ENCODE measurements around the gene HDAC2. TPM values are rescaled to one million over a fixed set of nuclear protein-coding genes. Genes with fewer than 3 reads are reported as not detected.

Gene HDAC2
- total and polyA plus RNA-seq, 2 experiments from 2014 or later = 343 to 355 TPM

DNA sequence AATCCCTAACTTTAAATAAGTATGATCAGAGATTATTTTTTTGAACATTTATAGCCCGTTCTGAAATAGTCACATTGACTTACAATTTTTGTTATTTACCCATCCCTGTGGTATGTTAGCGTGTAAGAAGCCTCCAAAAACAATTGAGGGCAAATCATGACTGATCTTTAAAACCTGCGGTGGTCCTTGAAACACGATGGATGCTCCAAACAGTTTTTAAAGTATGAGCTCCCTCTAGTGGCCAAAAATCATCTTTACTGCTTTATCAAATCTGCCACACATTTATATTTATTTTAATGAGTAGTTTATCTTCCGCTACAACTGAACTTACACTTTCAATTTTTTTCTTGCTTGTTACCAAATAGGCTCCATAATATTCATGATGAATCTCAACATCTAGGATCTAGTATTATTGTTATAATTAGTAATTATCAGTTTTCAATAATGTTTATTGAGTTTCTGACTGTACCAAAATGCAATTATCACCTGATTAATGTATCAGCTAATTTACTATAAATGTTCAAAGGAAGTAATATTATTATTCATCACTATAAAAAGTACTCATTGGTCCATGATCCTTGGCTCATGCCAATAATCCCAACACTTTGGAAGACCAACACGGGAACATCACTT, 61.6 kb downstream of the HDAC2 start:
- no peaks in the 10 kb centered on the region for H3F3A ChIP-seq (replicated peaks; ENCODE audit: low read depth)
- no peak for TF ChIP-seq CREB1 (CRISPR knock-in tag; IDR thresholded peaks at IDR 0.05; ENCODE audit: low read depth)
- TF ChIP-seq, protein P1, sequence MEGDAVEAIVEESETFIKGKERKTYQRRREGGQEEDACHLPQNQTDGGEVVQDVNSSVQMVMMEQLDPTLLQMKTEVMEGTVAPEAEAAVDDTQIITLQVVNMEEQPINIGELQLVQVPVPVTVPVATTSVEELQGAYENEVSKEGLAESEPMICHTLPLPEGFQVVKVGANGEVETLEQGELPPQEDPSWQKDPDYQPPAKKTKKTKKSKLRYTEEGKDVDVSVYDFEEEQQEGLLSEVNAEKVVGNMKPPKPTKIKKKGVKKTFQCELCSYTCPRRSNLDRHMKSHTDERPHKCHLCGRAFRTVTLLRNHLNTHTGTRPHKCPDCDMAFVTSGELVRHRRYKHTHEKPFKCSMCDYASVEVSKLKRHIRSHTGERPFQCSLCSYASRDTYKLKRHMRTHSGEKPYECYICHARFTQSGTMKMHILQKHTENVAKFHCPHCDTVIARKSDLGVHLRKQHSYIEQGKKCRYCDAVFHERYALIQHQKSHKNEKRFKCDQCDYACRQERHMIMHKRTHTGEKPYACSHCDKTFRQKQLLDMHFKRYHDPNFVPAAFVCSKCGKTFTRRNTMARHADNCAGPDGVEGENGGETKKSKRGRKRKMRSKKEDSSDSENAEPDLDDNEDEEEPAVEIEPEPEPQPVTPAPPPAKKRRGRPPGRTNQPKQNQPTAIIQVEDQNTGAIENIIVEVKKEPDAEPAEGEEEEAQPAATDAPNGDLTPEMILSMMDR (conservative IDR thresholded peaks at IDR 0.05; ENCODE audit: low read depth in 2 of 2) = peak; percentile 74 to 88
- TF ChIP-seq EZH2 (IDR thresholded peaks at IDR 0.05; ENCODE audit: low read depth, unreplicated experiment) = no peak
- no peak for TF ChIP-seq NANOG (IDR thresholded peaks at IDR 0.05; ENCODE audit: borderline replicate concordance)
- no peak for TF ChIP-seq ZNF331 (CRISPR knock-in tag; IDR thresholded peaks at IDR 0.05; ENCODE audit: low read depth)
- DNase-seq (ENCODE audit: low spot score) (peak; percentile 89), ATAC-seq (peak; percentile 52)
- no peaks in the 10 kb centered on the region for H3K79me2 ChIP-seq (replicated peaks; ENCODE audit: insufficient read depth)
- H3K4me3 ChIP-seq = no peak overlapping the region
- H3K27ac ChIP-seq (ENCODE audit: low read depth) = no peak overlapping the region
- Mint-ChIP-seq H3K27me3 (ENCODE audit: insufficient read depth, low read depth, poor library complexity) (no peaks in the 10 kb centered on the region), H3K4me1 (peaks cover 2% of the 10 kb centered on the region; the same call in 1 of the 3 replicates), H3K27ac (no peak overlapping the region), H3K9me3 (no peaks in the 10 kb centered on the region; the same call in 2 of the 3 replicates), H3K4me3 (no peak overlapping the region), H3K36me3 (ENCODE audit: low read depth) (no peaks in the 10 kb centered on the region)
- H3K36me3 ChIP-seq (ENCODE audit: insufficient read depth) = no peaks in the 10 kb centered on the region
- no peak overlapping the region for H2AFZ ChIP-seq
- H3K4me1 ChIP-seq (ENCODE audit: insufficient read depth) = no peaks in the 10 kb centered on the region
- no peaks in the 10 kb centered on the region; the same call in 1 of the 2 replicates for H3K9me2 ChIP-seq (ENCODE audit: insufficient read depth)
- no peak overlapping the region for H3K4me2 ChIP-seq
- no peaks in the 10 kb centered on the region for H3K27me3 ChIP-seq (ENCODE audit: insufficient read depth)
- no peaks in the 10 kb centered on the region for H4K20me1 ChIP-seq (replicated peaks; ENCODE audit: insufficient read depth)

DNA sequence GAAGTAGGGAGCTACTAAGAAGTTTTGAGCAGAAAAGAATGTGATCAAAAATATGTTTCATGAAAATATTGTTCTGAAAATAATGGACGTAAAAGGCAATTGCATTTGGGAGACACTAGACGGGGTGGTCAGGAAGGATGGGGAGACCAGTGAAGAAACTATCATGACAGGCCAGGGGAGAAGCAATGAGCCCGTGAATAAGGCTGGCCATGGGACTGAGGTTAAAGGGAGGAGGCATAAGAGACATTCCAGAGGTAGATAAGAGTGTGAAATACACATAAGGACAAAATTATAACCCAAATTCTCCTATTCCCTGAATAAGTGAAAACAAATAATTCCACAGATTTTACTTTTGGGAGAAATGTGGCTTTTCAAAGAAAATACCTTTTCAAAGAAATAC, 62.1 kb downstream of the HDAC2 start:
- ATAC-seq = no peak
- Histone ChIP-seq H3K27me3 (ENCODE audit: insufficient read depth) (no peaks in the 10 kb centered on the region), H2AFZ (no peak overlapping the region)

More for the DNA sequence above, 62.1 kb downstream of the HDAC2 start:
- no peak overlapping the region for H3K4me3 Mint-ChIP-seq
- H3K9me3 Mint-ChIP-seq = no peaks in the 10 kb centered on the region; the same call in 2 of the 3 replicates
- H3K4me1 ChIP-seq (ENCODE audit: insufficient read depth) = no peaks in the 10 kb centered on the region
- peaks cover 2% of the 10 kb centered on the region; the same call in 1 of the 3 replicates for H3K4me1 Mint-ChIP-seq
- no peaks in the 10 kb centered on the region for H3K79me2 ChIP-seq (replicated peaks; ENCODE audit: insufficient read depth)
- H3K27me3 Mint-ChIP-seq (ENCODE audit: insufficient read depth, low read depth, poor library complexity) = no peaks in the 10 kb centered on the region
- H3K36me3 Mint-ChIP-seq (ENCODE audit: low read depth) = no peaks in the 10 kb centered on the region
- H3K36me3 ChIP-seq (ENCODE audit: insufficient read depth) = no peaks in the 10 kb centered on the region
- H3K4me2 ChIP-seq = no peak overlapping the region
- no peak for DNase-seq (ENCODE audit: low spot score)
- H3F3A ChIP-seq (replicated peaks; ENCODE audit: low read depth) = no peaks in the 10 kb centered on the region
- H4K20me1 ChIP-seq (replicated peaks; ENCODE audit: insufficient read depth) = no peaks in the 10 kb centered on the region
- H3K27ac ChIP-seq (ENCODE audit: low read depth) = no peak overlapping the region
- H3K4me3 ChIP-seq = no peak overlapping the region
- no peak for TF ChIP-seq ZNF114 (CRISPR knock-in tag; IDR thresholded peaks at IDR 0.05)
- TF ChIP-seq, protein P2, sequence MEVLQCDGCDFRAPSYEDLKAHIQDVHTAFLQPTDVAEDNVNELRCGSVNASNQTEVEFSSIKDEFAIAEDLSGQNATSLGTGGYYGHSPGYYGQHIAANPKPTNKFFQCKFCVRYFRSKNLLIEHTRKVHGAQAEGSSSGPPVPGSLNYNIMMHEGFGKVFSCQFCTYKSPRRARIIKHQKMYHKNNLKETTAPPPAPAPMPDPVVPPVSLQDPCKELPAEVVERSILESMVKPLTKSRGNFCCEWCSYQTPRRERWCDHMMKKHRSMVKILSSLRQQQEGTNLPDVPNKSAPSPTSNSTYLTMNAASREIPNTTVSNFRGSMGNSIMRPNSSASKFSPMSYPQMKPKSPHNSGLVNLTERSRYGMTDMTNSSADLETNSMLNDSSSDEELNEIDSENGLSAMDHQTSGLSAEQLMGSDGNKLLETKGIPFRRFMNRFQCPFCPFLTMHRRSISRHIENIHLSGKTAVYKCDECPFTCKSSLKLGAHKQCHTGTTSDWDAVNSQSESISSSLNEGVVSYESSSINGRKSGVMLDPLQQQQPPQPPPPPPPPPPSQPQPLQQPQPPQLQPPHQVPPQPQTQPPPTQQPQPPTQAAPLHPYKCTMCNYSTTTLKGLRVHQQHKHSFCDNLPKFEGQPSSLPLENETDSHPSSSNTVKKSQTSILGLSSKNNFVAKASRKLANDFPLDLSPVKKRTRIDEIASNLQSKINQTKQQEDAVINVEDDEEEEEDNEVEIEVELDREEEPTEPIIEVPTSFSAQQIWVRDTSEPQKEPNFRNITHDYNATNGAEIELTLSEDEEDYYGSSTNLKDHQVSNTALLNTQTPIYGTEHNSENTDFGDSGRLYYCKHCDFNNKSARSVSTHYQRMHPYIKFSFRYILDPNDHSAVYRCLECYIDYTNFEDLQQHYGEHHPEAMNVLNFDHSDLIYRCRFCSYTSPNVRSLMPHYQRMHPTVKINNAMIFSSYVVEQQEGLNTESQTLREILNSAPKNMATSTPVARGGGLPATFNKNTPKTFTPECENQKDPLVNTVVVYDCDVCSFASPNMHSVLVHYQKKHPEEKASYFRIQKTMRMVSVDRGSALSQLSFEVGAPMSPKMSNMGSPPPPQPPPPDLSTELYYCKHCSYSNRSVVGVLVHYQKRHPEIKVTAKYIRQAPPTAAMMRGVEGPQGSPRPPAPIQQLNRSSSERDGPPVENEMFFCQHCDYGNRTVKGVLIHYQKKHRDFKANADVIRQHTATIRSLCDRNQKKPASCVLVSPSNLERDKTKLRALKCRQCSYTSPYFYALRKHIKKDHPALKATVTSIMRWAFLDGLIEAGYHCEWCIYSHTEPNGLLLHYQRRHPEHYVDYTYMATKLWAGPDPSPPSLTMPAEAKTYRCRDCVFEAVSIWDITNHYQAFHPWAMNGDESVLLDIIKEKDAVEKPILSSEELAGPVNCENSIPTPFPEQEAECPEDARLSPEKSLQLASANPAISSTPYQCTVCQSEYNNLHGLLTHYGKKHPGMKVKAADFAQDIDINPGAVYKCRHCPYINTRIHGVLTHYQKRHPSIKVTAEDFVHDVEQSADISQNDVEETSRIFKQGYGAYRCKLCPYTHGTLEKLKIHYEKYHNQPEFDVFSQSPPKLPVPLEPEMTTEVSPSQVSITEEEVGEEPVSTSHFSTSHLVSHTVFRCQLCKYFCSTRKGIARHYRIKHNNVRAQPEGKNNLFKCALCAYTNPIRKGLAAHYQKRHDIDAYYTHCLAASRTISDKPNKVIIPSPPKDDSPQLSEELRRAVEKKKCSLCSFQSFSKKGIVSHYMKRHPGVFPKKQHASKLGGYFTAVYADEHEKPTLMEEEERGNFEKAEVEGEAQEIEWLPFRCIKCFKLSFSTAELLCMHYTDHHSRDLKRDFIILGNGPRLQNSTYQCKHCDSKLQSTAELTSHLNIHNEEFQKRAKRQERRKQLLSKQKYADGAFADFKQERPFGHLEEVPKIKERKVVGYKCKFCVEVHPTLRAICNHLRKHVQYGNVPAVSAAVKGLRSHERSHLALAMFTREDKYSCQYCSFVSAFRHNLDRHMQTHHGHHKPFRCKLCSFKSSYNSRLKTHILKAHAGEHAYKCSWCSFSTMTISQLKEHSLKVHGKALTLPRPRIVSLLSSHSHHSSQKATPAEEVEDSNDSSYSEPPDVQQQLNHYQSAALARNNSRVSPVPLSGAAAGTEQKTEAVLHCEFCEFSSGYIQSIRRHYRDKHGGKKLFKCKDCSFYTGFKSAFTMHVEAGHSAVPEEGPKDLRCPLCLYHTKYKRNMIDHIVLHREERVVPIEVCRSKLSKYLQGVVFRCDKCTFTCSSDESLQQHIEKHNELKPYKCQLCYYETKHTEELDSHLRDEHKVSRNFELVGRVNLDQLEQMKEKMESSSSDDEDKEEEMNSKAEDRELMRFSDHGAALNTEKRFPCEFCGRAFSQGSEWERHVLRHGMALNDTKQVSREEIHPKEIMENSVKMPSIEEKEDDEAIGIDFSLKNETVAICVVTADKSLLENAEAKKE (CRISPR knock-in tag; IDR thresholded peaks at IDR 0.05) = no peak
- no peaks in the 10 kb centered on the region; the same call in 1 of the 2 replicates for H3K9me2 ChIP-seq (ENCODE audit: insufficient read depth)
- H3K27ac Mint-ChIP-seq = no peak overlapping the region
